ENCODE measurements around the gene HSPB7.
"Not testable (repeated sequence)": the region's sequence is repeated elsewhere in the genome, so short reads cannot be mapped to it uniquely, and the experiment has no call there.

Gene HSPB7

DNA sequence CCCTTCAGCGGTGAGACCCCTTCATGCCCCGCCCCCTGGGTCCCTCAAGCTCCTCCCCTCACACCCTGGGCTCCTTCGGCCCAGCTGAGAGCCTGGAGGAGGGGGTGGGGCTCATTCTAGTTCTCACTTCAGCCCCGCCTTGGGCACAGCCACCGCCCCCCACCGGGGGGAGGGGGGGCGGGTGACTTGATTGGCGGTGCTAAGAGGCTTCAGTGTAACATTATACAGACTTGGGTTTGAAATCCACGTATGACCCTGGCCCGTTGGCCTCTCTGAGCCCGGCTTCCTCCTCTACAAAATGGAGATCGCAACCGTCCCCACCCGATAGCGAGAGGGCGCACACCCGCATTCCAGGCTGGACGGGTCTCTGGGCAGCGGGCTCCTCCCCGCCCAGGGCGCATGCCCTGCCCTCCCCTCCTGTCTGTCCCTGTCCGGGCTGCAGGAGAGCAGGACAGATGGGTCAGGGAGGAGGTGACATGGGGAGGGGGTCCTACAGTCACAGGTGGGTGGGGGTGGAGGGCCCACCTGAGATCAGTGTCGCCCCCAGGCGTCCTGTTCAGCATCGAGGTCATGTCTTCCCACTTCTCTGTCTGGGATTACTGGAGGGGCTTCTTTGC is 30.8 kb upstream of the HSPB7 start:
- DNase-seq = peak; percentile 56

DNA sequence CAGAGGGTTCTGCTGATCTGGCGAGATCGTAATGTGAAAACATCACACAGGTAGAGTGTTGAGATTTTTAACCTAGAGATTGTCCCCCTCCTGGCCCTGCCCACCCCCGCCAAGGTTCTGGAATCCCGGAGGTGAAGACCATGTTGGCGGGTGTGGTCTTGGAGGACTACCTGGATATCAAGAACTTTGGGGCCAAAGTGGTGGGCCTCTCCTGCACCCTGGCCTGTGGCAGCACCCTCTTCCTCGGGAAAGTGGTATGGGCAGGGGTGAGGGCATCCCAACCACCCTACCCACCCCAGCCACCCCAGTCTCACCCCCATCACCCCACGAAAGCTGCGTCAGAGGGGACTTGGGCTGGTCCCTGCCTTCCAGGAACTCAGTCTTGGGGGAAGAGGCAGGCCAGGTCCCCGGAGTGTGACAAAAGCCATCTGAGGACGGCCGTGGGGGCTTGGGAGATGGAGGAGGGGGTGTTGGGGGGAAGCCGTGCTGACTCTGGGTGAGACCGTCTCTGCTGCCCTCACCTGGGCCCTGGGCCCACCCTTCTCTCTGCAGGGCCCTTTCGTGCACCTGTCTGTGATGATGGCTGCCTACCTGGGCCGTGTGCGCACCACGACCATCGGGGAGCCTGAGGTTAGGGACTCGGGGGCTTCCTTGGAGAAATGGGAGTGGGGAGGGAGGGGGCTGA is 30.1 kb upstream of the HSPB7 start:
- DNase-seq = no peak

DNA sequence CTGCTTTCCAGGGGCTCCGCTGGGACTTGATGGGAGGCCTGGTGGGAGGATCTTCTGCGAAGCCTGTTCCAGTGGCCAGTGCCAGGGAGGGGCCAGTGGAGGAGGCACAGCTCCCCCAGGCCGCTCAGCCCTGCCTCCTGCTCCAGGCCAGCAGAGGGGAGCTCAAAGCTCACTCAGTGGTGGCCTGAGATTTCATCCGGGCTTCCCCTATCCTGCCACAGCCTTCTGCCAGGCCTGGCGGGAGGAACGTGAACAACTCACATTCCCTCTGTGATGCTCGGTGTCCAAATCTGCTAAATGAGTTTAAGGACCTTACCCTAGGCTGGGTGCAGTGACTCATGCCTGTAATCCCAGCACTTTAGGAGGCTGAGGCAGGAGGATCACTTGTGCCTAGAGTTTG is 29.0 kb upstream of the HSPB7 start:
- DNase-seq = no peak

DNA sequence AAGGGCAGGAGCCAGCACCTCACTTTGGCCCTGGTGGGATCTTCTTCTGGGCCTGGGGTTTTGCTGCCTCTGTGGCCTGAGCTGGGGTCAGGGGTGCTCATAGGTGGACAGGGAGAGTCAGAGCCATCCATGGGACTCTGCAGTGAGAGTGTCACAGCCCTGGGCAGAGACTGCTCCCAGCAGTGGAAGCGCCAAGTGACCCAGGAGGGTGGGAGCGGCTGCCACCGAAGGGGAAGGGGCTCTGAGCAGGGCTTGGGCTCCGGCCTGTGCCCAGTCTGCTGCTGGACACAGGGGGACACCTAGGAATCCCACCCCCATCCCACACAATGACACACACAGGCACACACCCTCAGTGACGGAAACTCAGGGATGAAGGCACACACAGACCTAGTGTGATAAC is 26.1 kb upstream of the HSPB7 start:
- DNase-seq = no peak

DNA sequence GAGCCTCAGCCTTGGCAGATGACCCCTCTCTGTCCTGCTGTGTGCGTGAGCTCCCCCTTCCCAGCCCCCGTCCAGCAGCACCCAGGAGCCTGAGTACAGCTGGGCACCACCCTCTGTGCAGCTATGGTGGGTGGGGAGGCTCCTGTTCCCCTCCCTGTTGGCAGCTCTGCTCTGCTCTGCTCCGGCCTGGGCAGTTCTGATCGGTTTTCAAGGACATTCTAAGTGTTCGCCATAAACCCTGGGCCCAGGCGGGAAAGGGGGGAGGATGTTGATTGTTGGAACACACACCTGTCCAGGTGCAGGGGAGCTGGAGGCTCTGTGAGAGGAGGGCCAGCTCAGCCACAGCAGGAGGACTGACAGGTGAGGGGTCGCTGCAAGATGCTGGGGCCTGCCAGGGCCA is 25.7 kb upstream of the HSPB7 start, which contains the start of gene CLCNKB:
TSS of gene CLCNKB (plus strand) at position 262 of the 400 bp plus-strand sequence. CDS start 711 bp downstream, outside the sequence.
- no peak for DNase-seq

DNA sequence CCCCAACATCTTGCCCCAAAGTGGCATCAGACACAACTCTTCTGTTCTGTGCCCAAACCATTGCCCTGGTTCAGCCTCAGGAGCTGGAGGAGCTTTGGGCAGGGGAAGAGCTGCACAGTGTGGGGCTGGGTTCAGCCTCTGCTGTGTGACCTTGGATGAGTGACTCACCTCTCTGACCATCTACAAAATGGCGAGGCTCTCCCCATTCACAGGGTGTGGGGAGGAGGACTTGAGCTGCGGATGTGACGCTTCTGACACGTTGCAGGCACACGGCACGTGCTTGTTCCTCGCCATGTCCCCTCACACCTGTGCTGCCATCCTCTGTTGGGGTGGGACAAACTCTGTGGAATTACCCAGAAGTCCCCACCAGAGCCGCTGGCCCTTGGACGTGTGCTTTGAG is 24.8 kb upstream of the HSPB7 start:
- not testable (repeated sequence) for DNase-seq

DNA sequence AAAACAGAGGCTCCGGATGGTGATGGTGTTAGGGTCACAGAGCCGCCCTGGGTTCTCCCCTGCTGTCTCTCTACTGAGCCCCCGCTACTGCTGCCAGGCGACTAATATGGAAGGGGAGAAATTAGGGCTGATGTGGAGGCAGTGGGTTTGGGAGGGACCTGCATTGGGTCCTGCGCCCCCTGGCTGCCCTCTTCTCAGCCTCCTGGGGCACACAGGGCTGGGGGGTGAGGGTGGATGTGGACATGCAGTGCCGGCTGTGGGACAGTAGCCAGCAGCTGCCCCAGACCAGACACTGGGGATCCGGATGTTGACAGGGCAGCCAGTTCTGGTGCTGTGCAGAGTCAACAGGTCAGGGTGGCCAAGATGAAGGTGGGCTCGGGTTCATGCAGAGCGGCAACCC is 24.3 kb upstream of the HSPB7 start:
- no peak for DNase-seq

DNA sequence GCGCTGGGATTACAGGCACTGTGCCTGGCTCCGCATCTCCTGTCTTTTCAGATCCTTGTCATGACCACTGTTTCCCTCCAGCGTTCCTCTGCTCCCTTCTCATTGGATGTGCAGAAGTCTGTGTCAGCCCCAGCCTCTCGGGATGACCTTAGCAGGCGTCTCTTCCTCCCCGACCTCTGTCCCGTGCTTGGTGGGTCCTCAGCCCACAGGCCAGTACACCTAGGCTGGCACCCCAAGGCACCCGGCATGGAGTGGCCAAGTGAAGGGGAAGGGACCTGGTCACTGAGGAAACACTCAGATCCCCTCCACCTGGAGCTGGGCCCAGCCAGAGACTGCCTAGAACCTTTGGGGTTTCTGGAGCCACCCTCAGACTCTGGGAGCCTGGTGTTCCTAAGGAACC is 23.4 kb upstream of the HSPB7 start:
- no peak for DNase-seq

DNA sequence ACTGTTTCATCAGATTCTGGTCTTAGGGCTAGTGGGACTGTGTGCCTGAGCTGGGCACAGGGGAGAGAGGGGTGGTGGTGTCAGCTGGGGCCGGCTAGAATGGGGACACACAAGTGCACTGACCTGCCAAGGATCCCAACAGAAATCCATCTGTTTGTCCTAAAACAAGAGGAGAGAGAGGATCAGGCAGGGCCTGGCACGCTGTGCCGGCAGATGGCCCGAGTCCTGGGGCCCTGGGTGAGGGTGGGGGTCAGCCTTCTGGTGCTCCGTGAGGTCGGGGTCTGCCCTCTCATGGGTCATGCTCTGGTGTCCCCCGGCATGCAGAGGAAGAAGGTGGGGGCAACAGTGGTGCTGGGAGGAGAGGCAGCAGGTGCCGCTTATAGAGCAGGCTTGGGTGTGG is 22.0 kb upstream of the HSPB7 start:
- not testable (repeated sequence) for DNase-seq

DNA sequence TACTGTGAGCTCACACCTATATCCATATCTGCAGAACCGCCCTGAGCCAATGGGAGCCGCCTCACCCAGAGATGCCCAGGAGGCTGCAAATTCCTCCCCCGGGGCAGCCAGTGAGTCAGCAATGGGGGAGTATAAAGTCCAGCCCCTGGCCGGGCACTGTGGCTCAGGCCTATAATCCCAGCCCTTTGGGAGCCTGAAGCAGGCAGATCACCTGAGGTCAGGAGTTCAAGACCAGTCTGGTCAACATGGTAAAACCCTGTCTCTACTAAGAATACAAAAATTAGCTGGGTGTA is 20.7 kb upstream of the HSPB7 start:
- no peak for DNase-seq

DNA sequence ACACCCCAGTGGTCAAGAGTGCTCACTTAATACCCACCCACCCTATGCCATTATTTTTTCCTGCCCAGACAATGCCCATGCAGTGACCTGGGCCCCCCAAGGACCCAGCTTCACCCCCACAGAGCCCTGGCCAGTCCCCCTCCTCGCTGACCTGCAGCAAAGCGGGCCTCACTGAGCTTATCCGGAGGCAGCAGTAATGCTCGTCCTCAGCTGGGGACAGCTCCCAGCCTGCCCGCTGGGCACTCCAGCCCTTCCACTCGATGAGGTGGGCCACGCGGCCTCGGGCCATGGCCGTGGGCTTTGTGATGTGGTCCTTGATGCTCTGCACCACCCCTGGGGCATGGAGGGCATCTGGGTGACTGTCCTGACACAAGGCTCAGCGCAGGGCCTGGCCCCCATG is 18.6 kb upstream of the HSPB7 start:
- DNase-seq = not testable (repeated sequence)

DNA sequence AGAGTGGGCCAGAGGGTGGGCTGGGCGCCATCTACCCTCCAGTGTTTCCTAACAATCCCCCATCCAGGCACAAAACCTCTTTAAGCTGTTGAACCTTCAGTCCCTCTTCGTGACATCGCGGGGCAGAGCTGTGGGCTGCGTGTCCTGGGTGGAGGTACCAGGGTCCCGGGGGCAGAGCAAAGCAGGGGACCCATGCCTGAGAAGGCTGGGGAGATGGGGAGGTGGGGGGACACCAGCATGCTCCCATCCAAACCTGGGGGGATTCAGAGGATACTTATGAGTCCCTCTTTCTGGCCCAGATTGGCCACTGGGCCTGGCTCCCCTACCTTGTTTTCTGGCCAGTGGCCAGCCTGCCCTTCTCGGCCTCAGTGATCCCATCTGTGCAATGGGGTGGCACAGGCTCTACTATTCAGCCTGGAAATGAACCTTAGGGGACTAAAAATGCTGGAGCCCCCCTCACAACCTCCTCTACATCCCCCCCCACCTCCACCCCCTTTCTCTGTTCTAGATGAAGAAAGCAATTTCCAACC is 15.3 kb upstream of the HSPB7 start:
- DNase-seq = not testable (repeated sequence)

DNA sequence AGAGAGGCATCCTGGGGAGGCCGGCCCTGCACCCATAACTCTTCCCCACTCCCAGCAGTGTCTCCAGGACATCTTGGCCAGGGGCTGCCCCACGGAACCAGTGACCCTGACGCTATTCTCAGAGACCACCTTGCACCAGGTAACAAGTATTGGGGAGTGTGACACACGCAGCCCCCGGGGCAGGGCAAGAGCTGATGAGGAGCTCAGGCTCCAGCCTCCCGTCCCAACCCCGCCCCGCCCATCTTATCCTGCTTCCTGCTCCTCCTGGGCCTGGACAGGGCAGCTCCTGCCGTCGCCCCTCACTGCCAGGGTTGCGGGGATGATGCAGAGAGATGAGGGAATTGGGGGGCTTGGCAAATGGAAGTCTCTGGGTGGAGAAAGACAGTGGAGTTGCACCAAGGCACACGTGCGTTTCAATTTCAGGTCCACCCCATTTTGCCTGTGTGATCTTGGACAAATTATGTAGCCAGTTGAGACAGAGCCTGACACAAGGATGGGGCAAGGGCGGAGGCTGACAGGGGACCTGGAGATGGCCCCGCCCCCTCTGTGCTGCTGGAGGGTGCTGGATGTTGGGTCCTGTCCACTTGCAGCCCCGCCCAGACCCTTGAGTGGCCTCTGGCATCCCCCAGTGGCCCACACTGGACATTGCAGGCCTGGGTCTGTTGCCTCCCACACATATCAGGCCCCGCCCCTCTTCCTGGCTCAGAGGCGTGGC is 14.7 kb upstream of the HSPB7 start:
- DNase-seq = peak; percentile 42

DNA sequence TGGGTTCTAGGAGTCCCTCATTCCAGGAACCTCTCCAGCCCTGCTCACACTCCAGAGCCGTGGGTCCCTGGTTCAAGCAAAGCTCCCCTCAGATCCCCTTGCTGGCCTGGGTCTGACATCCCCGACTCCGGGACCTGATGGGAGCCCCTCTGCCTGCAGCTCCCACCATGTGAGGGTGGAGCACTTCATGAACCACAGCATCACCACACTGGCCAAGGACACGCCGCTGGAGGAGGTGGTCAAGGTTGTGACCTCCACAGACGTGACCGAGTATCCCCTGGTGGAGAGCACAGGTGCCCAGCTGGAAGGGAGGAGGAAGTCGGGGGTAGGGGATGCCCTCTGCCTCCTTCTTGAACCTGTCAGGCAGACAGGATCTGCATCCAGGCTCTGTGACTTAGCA is 13.7 kb upstream of the HSPB7 start:
- no peak for DNase-seq

DNA sequence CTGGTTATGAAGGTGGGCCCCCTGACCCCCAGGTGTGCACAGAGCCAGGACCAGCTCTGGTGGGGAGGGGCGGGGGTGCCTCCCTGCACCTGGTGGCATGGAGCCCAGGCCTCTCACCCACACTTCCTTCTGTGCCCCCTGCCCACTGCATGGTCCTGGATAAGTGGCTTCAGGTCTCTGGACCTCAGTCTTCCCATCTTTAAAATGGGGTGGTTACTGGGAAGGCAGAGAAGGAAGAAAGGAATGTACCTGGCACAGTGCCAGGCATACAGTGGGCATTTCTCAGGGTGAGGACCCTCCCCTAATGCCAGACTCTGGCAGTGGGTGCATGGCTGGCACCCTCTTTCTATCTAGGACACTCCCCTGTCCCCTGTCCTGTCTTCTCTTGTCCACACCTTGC is 11.4 kb upstream of the HSPB7 start:
- DNase-seq = no peak

DNA sequence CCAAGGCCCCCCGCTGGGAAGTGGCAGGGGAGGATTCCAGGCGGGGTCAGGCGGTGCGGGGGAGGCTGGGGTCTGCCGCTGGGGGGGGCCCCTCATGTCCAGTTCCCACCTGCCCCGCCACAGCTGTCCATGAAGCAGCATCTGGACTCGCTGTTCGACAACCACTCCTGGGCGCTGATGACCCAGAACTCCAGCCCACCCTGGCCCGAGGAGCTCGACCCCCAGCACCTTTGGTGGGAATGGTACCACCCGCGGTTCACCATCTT is 11.1 kb upstream of the HSPB7 start:
- not testable (repeated sequence) for DNase-seq

DNA sequence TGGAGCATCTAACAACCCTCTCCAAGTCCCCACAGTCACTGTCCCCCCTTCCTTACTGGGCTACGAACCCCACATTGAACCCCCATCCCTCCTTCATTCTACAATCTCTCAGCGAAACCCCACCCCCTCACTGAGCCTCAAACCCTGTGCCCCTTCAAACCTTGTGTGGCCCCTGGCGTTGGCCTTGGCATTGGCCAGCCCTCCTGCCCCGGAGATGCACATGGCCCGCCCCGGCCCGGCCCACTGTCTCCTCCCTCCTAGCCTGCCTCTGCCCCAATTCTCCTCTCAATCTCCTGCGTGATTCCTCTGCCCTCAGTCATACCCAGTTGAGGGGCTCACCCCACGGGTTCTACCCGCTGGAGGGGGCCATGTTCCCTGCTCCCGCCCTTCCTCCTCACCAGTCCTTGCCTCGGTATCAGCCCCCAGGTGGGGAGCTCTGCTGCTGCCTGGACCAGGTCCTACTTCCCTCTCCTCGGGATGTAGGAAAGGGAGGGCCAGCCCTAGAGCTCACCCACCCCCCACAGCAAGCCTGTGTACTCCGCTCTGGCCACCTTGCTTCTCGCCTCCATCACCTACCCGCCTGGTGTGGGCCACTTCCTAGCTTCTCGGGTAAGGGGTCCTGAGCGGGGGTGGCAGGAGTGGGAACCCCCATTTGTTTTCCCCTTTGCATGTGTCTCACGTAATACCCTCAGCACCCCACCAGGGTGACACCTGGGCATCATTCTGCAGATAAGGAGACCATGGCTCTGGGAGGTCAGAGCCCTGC is 10.6 kb upstream of the HSPB7 start:
- DNase-seq = no peak

DNA sequence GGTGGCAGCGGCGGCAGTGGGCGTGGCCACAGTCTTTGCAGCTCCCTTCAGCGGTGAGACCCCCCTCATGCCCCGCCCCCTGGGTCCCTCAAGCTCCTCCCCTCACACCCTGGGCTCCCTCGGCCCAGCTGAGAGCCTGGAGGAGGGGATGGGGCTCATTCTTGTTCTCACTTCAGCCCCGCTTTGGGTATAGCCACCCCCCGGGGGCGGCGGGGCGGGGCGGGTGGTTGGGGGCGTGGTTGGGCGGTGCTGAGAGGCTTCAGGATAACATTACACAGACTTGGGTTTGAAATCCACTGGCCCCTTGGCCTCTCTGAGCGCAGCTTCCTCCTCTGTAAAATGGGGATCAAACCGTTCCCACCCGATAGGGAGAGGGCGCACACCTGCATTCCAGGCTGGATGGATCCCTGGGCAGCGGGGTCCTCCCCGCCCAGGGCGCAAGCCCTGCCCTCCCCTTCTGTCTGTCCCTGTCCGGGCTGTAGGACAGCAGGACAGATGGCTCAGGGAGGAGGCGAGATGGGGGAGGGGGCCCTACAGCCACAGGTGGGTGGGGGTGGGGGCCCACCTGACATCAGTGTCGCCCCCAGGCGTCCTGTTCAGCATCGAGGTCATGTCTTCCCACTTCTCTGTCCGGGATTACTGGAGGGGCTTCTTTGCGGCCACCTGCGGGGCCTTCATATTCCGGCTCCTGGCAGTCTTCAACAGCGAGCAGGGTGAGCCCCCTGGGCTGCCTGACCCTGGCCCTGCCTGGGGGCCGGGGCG is 9.1 kb upstream of the HSPB7 start:
- peak; percentile 57 for DNase-seq

DNA sequence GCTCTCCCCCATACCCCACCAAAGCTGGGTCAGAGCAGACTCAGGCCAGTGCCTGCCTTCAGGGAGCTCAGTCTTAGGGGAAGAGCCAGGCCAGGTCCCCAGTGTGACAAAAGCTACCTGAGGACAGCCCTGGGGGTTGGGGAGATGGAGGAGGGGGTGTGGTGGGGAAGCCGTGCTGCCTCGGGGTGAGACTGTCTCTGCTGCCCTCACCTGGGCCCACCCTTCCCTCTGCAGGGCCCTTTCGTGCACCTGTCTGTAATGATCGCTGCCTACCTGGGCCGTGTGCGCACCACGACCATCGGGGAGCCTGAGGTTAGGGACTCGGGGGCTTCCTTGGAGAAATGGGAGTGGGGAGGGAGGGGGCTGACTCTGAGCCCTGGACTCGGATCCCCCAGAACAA is 8.5 kb upstream of the HSPB7 start:
- DNase-seq = not testable (repeated sequence)

DNA sequence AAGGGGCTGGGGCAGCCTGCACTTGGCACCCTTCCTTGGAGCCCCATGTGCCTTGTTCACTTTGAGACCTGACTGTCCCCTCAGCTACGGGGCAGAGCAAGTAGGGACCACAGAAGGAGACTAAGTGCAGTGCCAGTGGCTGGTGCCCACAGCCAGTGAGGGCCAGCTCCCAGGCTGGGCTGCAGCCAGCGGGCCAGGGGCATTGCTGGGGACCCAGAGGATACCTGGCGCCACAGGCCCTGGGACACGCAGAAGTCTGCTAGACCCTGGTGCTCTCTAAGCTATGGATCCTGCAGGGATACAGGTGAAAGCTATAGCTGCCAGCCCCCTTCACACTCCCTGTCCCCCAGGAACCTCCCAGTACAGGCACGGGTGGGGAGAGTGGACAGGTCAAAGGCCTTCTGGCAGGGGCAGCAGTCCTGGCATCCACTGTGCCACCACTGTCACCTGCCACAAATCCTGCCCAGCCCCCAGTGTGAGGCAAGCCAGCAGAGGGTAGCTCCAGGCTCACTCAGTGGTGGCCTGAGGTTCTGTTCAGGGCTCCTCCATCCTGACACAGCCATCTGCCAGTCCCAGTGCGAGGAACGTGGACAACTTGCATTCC is 5.3 kb upstream of the HSPB7 start:
- DNase-seq = no peak

DNA sequence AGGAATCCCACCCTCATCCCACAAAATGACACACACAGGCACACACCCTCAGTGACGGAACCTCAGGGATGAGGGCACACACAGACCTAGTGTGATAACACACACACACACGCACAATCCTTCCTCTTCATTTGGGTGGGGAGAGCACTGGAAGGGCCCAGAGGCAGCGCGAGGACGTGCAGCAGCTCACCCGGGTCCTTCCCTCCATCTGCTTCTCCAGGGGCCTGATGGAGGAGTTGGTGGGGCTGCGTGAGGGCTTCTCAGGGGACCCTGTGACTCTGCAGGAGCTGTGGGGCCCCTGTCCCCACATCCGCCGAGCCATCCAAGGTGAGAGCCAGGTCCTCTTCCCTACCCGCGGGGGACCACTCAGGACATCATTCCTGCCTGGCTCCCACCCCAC is 4.5 kb upstream of the HSPB7 start:
- no peak for DNase-seq

DNA sequence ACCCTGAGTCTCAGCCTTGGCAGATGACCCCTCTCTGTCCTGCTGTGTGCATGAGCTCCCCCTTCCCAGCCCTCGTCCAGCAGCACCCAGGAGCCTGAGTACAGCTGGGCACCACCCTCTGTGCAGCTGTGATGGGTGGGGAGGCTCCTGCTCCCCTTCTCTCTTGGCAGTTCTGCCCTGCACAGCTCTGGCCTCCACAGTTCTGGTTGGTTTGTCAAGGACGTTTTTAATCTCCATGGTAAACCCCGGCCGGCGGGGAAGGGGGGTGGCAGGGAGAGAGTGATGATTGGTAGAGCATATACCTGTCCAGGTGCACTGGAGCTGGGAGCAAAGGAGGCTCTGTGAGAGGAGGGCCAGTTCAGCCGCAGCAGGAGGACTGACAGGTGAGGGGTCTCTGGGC is 3.8 kb upstream of the HSPB7 start, which contains the start of gene CLCNKA:
TSS of gene CLCNKA (plus strand) at position 356 of the 400 bp plus-strand sequence. CDS start 584 bp downstream, outside the sequence.
- no peak for DNase-seq

All from activated CD8-positive, alpha-beta memory T cell treated with anti-CD3 and anti-CD28 coated beads, Interleukin-2, amount 50 U/mL, for 4 hours (primary cell).